Subcutaneous abdominal adipose tissue (tissue), 5 donors: ENCODE data around the gene METTL8.

ENCODE experiments used
- H3K27ac ChIP-seq: one replicate; pipeline ENCODE4 v1.7.0; 2013; ENCODE audit warnings: low read depth, mild to moderate bottlenecking, inconsistent platforms, low read length, moderate library complexity
- H3K27me3 ChIP-seq, 5 donors: one replicate each; pipeline ENCODE4 v1.7.0; 2013; ENCODE audit warnings: low read length in 5 of 5, inconsistent platforms in 1 of 5; ENCODE audit not compliant: control insufficient read depth in 5 of 5, insufficient read depth in 4 of 5
- H3K36me3 ChIP-seq, 5 donors: one replicate each; pipeline ENCODE4 v1.7.0; 2013; ENCODE audit warnings: low read length in 5 of 5; ENCODE audit not compliant: control insufficient read depth in 5 of 5, insufficient read depth in 5 of 5
- H3K4me1 ChIP-seq, 5 donors: one replicate each; pipeline ENCODE4 v1.7.0; 2013; ENCODE audit warnings: low read length in 5 of 5, mild to moderate bottlenecking in 3 of 5, moderate library complexity in 1 of 5; ENCODE audit not compliant: control insufficient read depth in 5 of 5, insufficient read depth in 5 of 5
- H3K4me3 ChIP-seq, 5 donors: one replicate each; pipeline ENCODE4 v1.7.0; 2013; ENCODE audit warnings: low read length in 5 of 5, low read depth in 1 of 5
- H3K9ac ChIP-seq, 5 donors: one replicate each; pipeline ENCODE4 v1.7.0; 2013; ENCODE audit warnings: low read length in 5 of 5, mild to moderate bottlenecking in 4 of 5, moderate library complexity in 3 of 5
- H3K9me3 ChIP-seq, 5 donors: one replicate each; pipeline ENCODE4 v1.7.0; 2013; ENCODE audit warnings: low read length in 5 of 5; ENCODE audit not compliant: control insufficient read depth in 5 of 5
- donor health status: healthy.
- donor health status: healthy.
- donor health status: healthy.
- donor health status: healthy.
- donor health status: healthy.

METTL8 gene

GRCh38 chr2:171307560-171307959, 126.2 kb downstream of the METTL8 start:
- H3K36me3 ChIP-seq, result no peaks in the 10 kb centered on the region
- no peak overlapping the region for H3K27ac ChIP-seq
- H3K4me1 ChIP-seq, result no peaks in the 10 kb centered on the region
- H3K4me3 ChIP-seq, result no peak overlapping the region
- H3K27me3 ChIP-seq, result no peaks in the 10 kb centered on the region
- H3K9ac ChIP-seq, result no peak overlapping the region
- peaks cover 0 to 17% (median 3%) of the 10 kb centered on the region in 5 donors for H3K9me3 ChIP-seq

GRCh38 chr2:171297956-171298355, 135.8 kb downstream of the METTL8 start:
- Histone ChIP-seq H3K36me3 (no peaks in the 10 kb centered on the region), H3K9me3 (no peaks in the 10 kb centered on the region), H3K4me3 (no peak overlapping the region), H3K27me3 (no peaks in the 10 kb centered on the region), H3K4me1 (no peaks in the 10 kb centered on the region), H3K9ac (no peak overlapping the region), H3K27ac (no peak overlapping the region)

GRCh38 chr2:171294608-171295007, 139.2 kb downstream of the METTL8 start:
- H3K36me3 ChIP-seq, result no peaks in the 10 kb centered on the region
- H3K9ac ChIP-seq, result no peak overlapping the region
- peaks cover 0 to 5% (median under 1%) of the 10 kb centered on the region in 5 donors for H3K4me1 ChIP-seq
- no peak overlapping the region for H3K4me3 ChIP-seq
- H3K27me3 ChIP-seq, result no peaks in the 10 kb centered on the region
- no peak overlapping the region for H3K27ac ChIP-seq
- no peaks in the 10 kb centered on the region for H3K9me3 ChIP-seq

- Histone ChIP-seq H3K27me3 (no peaks in the 10 kb centered on the region), H3K27ac (no peak overlapping the region), H3K4me3 (no peak overlapping the region), H3K9ac (no peak overlapping the region), H3K4me1 (peaks cover 0 to 10% (median 3%) of the 10 kb centered on the region in 5 donors), H3K9me3 (no peaks in the 10 kb centered on the region), H3K36me3 (no peaks in the 10 kb centered on the region)
Measured at GRCh38 chr2:171293661-171294060, 140.1 kb downstream of the METTL8 start.

- Histone ChIP-seq H3K27ac (no peak overlapping the region), H3K4me3 (no peak overlapping the region), H3K27me3 (no peaks in the 10 kb centered on the region), H3K4me1 (peaks cover 0 to 10% (median 6%) of the 10 kb centered on the region in 5 donors), H3K36me3 (no peaks in the 10 kb centered on the region), H3K9ac (peak overlapping the region in 1 of 5 donors; percentile 4), H3K9me3 (no peaks in the 10 kb centered on the region)
Measured at GRCh38 chr2:171289991-171290390, 143.8 kb downstream of the METTL8 start.

GRCh38 chr2:171289316-171289715, 144.5 kb downstream of the METTL8 start:
- no peak overlapping the region for H3K27ac ChIP-seq
- H3K9me3 ChIP-seq, result no peaks in the 10 kb centered on the region
- no peaks in the 10 kb centered on the region for H3K36me3 ChIP-seq
- H3K27me3 ChIP-seq, result no peaks in the 10 kb centered on the region
- peaks cover 0 to 10% (median 6%) of the 10 kb centered on the region in 5 donors for H3K4me1 ChIP-seq
- H3K4me3 ChIP-seq, result no peak overlapping the region
- no peak overlapping the region for H3K9ac ChIP-seq

- no peaks in the 10 kb centered on the region for H3K27me3 ChIP-seq
- no peak overlapping the region for H3K27ac ChIP-seq
- H3K4me1 ChIP-seq, result peaks cover 0 to 10% (median 6%) of the 10 kb centered on the region in 5 donors
- no peaks in the 10 kb centered on the region for H3K9me3 ChIP-seq
- H3K9ac ChIP-seq, result no peak overlapping the region
- H3K4me3 ChIP-seq, result no peak overlapping the region
- H3K36me3 ChIP-seq, result no peaks in the 10 kb centered on the region
Measured at GRCh38 chr2:171287611-171288010, 146.2 kb downstream of the METTL8 start.

GRCh38 chr2:171287036-171287571, 146.7 kb downstream of the METTL8 start:
- peaks cover 0 to 10% (median 6%) of the 10 kb centered on the region in 5 donors for H3K4me1 ChIP-seq
- no peaks in the 10 kb centered on the region for H3K9me3 ChIP-seq
- H3K27ac ChIP-seq, result no peak overlapping the region

GRCh38 chr2:171281110-171281509, 152.7 kb downstream of the METTL8 start:
- H3K4me3 ChIP-seq, result no peak overlapping the region
- H3K9me3 ChIP-seq, result no peaks in the 10 kb centered on the region
- H3K27me3 ChIP-seq, result no peaks in the 10 kb centered on the region
- no peaks in the 10 kb centered on the region for H3K4me1 ChIP-seq
- no peaks in the 10 kb centered on the region for H3K36me3 ChIP-seq
- no peak overlapping the region for H3K9ac ChIP-seq
- H3K27ac ChIP-seq, result no peak overlapping the region

More at GRCh38 chr2:171287036-171287571, 146.7 kb downstream of the METTL8 start:
- Histone ChIP-seq H3K36me3 (no peaks in the 10 kb centered on the region), H3K9ac (no peak overlapping the region), H3K4me3 (no peak overlapping the region), H3K27me3 (no peaks in the 10 kb centered on the region)

GRCh38 chr2:171279983-171280790, 153.6 kb downstream of the METTL8 start:
- Histone ChIP-seq H3K9me3 (no peaks in the 10 kb centered on the region), H3K4me3 (no peak overlapping the region), H3K27ac (no peak overlapping the region), H3K4me1 (no peaks in the 10 kb centered on the region), H3K27me3 (no peaks in the 10 kb centered on the region), H3K36me3 (no peaks in the 10 kb centered on the region), H3K9ac (no peak overlapping the region)
